HCT116 (cell line): ENCODE results near the gene KRT85. TPM values are rescaled to one million over a fixed set of nuclear protein-coding genes. Genes with fewer than 3 reads are reported as not detected.

Experiments used
- ATAC-seq: fragments of 200-7000 bp; cut with Tn5 transposase; 2 replicates; pipeline ENCODE4 v1.9.1; 2020; ENCODE audit warnings: mild to moderate bottlenecking, moderate library complexity
- BruUV-seq: library from RNA; stranded (reverse); fragments of 400-500 nt; replicated peaks from 2 replicates; lab custom pipeline; 2021; lab: Mats Ljungman, UMichigan
- CTCF ChIA-PET: fragments of 300-600 bp; sonication (Branson Sonifier 250); formaldehyde crosslinking; loops from one replicate; lab custom pipeline; 2021; ENCODE audit warnings: antibody characterized with exemption; lab: Charles Lee
- POLR2A ChIA-PET: fragments of 300-600, 350-600 bp; sonication (Branson Sonifier 250); formaldehyde crosslinking; loops from one replicate; lab custom pipeline; 2021; ENCODE audit warnings: antibody characterized with exemption; lab: Charles Lee
- RAD21 ChIA-PET, 2 experiments: fragments of 300-600 bp; sonication (Branson Sonifier 250); formaldehyde crosslinking; loops; one replicate each; lab custom pipeline; 2023; ENCODE audit warnings: low total read pairs in 2 of 2; ENCODE audit not compliant: uncharacterized antibody in 2 of 2, unreplicated experiment in 2 of 2, low non-redundant PET in 1 of 2; lab: Charles Lee
- DNase-seq: peaks from one replicate; pipeline ENCODE4 v3.0.0-alpha.2; 2010; ENCODE audit warnings: low read depth, low spot score
- H2AFZ ChIP-seq: fragments of 200-600 bp; shearing (Covaris generic), sonication (generic); 2 replicates; pipeline ENCODE4 v1.6.1; 2017; ENCODE audit warnings: low read depth, mixed run types, mixed read lengths, antibody characterized with exemption, low read length; ENCODE audit not compliant: poor library complexity, severe bottlenecking
- H3K27ac ChIP-seq: 2 replicates; pipeline ENCODE4 v1.5.1; 2012; ENCODE audit warnings: low read depth, low read length
- H3K27me3 ChIP-seq: fragments of 200-600 bp; sonication (generic); 2 replicates; pipeline ENCODE4 v1.6.1; 2016; ENCODE audit warnings: mixed run types, low read length, mixed read lengths; ENCODE audit not compliant: insufficient read depth
- H3K36me3 ChIP-seq, 2 experiments: fragments of 200-500 bp in 1 of 2; fragments of 200-600 bp in 1 of 2; sonication (Bioruptor generic) in 1 of 2; sonication (generic) in 1 of 2; 2 replicates each; pipeline versions ENCODE4 v1.5.1 to v1.6.1; 2014 to 2016; ENCODE audit warnings: low read length in 2 of 2, inconsistent platforms in 1 of 2, mixed read lengths in 1 of 2, mixed run types in 1 of 2; ENCODE audit not compliant: insufficient read depth in 2 of 2, control insufficient read depth in 1 of 2
- H3K4me1 ChIP-seq, 2 experiments: fragments of 200-600 bp in 1 of 2; sonication (generic) in 1 of 2; 2 replicates each; pipeline versions ENCODE4 v1.5.1 to v1.6.1; 2012 to 2017; ENCODE audit warnings: low read length in 2 of 2, inconsistent platforms in 1 of 2, mild to moderate bottlenecking in 1 of 2, mixed read lengths in 1 of 2, mixed run types in 1 of 2, moderate library complexity in 1 of 2; ENCODE audit not compliant: insufficient read depth in 2 of 2, control insufficient read depth in 1 of 2
- H3K4me2 ChIP-seq: fragments of 200-600 bp; sonication (generic); 2 replicates; pipeline ENCODE4 v1.6.1; 2017; ENCODE audit warnings: mixed run types, low read length, mixed read lengths
- H3K4me3 ChIP-seq, 2 experiments: fragments of 200-600 bp in 1 of 2; sonication (generic) in 1 of 2; replicated peaks in 1 of 2; 2 replicates each; pipeline ENCODE4 v1.5.1; 2011 to 2016; ENCODE audit warnings: low read length in 2 of 2, control low read depth in 1 of 2, low read depth in 1 of 2, mild to moderate bottlenecking in 1 of 2, mixed read lengths in 1 of 2, mixed run types in 1 of 2
- H3K79me2 ChIP-seq: fragments of 200-600 bp; sonication (generic); 2 replicates; pipeline ENCODE4 v1.6.1; 2017; ENCODE audit warnings: mild to moderate bottlenecking, mixed run types, low read length, moderate library complexity, mixed read lengths; ENCODE audit not compliant: insufficient read depth
- H3K9ac ChIP-seq: fragments of 200-600 bp; sonication (generic); 2 replicates; pipeline ENCODE4 v1.6.1; 2016; ENCODE audit warnings: low read length, mixed read lengths
- H3K9me2 ChIP-seq: fragments of 200-600 bp; sonication (generic), shearing (Covaris generic); 2 replicates; pipeline ENCODE4 v1.6.1; 2017; ENCODE audit warnings: mixed run types, mild to moderate bottlenecking, moderate library complexity; ENCODE audit not compliant: insufficient read depth
- H3K9me3 ChIP-seq, 2 experiments: fragments of 200-500 bp in 1 of 2; fragments of 200-600 bp in 1 of 2; sonication (Bioruptor generic) in 1 of 2; sonication (generic) in 1 of 2; 2 replicates each; pipeline ENCODE4 v1.6.1; 2014 to 2017; ENCODE audit warnings: low read length in 2 of 2, mixed read lengths in 2 of 2, inconsistent platforms in 1 of 2, low read depth in 1 of 2, mild to moderate bottlenecking in 1 of 2, mixed run types in 1 of 2, moderate library complexity in 1 of 2; ENCODE audit not compliant: control insufficient read depth in 1 of 2, insufficient read depth in 1 of 2
- H4K20me1 ChIP-seq: fragments of 200-600 bp; sonication (generic), shearing (Covaris generic); 2 replicates; pipeline ENCODE4 v1.6.1; 2017; ENCODE audit warnings: mixed run types, mild to moderate bottlenecking, moderate library complexity; ENCODE audit not compliant: insufficient read depth
- CBX3 ChIP-seq: IDR thresholded peaks from 2 replicates; pipeline ENCODE4 v1.6.1; 2012; ENCODE audit warnings: low read depth
- EZH2 ChIP-seq: fragments of 200-600 bp; sonication (generic); IDR thresholded peaks from 2 replicates; pipeline ENCODE4 v1.6.1; 2017; ENCODE audit warnings: antibody characterized with exemption, mixed run types
- EZH2phosphoT487 ChIP-seq: fragments of 200-600 bp; IDR thresholded peaks from 2 replicates; pipeline ENCODE4 v1.6.1; 2018; ENCODE audit warnings: antibody characterized with exemption, borderline replicate concordance
- RAD21 ChIP-seq: IDR thresholded peaks from 2 replicates; pipeline ENCODE4 v1.6.1; 2012; ENCODE audit warnings: low read depth, mild to moderate bottlenecking
- SIN3A ChIP-seq: IDR thresholded peaks from 2 replicates; pipeline ENCODE4 v1.6.1; 2012; ENCODE audit warnings: low read depth
- ZNF274 ChIP-seq: fragments of 200-500 bp; sonication (Bioruptor generic); IDR thresholded peaks from 2 replicates; pipeline ENCODE4 v1.6.1; 2014; ENCODE audit warnings: mild to moderate bottlenecking, low read depth, low read length, inconsistent platforms
- intact Hi-C: fragments of 100-400 bp; cut with micrococcal nuclease; formaldehyde crosslinking; loops from 2 replicates; pipeline ENCODE4 v1.10.0; 2022
- total RNA-seq: library from RNA; stranded (reverse); gene quantifications from one replicate; pipeline ENCODE4 v1.2.1, GENCODE V29; 2021; ENCODE audit not compliant: unreplicated experiment
- TF ChIP-seq, protein P1 (sequence below): IDR thresholded peaks from 2 replicates; pipeline ENCODE4 v1.6.1; 2012; ENCODE audit warnings: low read depth
- TF ChIP-seq, protein P2 (sequence below), 3 experiments: fragments of 200-600 bp in 1 of 3; sonication (generic) in 1 of 3; IDR thresholded peaks in 2 of 3; conservative IDR thresholded peaks in 1 of 3; 2 replicates each; pipeline ENCODE4 v1.5.1; 2012 to 2017; ENCODE audit warnings: low read depth in 2 of 3, low read length in 2 of 3, antibody characterized with exemption in 1 of 3, borderline replicate concordance in 1 of 3, control low read depth in 1 of 3, mild to moderate bottlenecking in 1 of 3, mixed read lengths in 1 of 3, mixed run types in 1 of 3, moderate library complexity in 1 of 3; ENCODE audit not compliant: insufficient read depth in 1 of 3
- TF ChIP-seq, protein P3 (sequence below): IDR thresholded peaks from 2 replicates; pipeline ENCODE4 v1.6.1; 2012

Gene KRT85
- total RNA-seq, 1 experiment from 2014 or later = not detected

DNA sequence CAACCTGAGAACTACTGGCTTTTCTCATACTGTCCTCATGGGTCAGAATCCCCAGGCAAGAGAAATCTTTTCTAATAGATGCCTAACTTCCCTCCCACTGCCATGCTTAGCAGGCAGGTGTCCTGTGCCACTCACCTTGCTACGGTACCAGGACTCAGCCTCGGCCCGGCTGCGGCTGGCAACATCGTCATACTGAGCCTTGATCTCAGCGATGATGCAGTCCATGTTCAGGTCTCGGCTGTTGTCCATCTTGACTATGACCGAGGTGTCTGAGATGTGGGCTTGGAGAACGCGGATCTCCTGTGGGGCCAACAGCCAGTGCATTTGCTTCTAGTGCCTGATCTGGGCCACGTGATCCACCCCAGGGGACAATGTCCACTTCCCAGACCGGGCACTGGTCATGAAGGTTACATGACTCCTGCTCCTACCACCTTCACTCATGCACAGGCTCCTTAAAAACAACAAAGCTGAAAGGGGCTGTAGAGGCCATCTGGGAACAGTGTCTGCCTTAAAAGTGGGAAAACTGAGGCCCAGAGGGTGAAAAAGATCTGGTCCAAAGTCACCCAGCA is 4.1 kb downstream of the KRT85 start (continued):
- TF ChIP-seq, protein P1, sequence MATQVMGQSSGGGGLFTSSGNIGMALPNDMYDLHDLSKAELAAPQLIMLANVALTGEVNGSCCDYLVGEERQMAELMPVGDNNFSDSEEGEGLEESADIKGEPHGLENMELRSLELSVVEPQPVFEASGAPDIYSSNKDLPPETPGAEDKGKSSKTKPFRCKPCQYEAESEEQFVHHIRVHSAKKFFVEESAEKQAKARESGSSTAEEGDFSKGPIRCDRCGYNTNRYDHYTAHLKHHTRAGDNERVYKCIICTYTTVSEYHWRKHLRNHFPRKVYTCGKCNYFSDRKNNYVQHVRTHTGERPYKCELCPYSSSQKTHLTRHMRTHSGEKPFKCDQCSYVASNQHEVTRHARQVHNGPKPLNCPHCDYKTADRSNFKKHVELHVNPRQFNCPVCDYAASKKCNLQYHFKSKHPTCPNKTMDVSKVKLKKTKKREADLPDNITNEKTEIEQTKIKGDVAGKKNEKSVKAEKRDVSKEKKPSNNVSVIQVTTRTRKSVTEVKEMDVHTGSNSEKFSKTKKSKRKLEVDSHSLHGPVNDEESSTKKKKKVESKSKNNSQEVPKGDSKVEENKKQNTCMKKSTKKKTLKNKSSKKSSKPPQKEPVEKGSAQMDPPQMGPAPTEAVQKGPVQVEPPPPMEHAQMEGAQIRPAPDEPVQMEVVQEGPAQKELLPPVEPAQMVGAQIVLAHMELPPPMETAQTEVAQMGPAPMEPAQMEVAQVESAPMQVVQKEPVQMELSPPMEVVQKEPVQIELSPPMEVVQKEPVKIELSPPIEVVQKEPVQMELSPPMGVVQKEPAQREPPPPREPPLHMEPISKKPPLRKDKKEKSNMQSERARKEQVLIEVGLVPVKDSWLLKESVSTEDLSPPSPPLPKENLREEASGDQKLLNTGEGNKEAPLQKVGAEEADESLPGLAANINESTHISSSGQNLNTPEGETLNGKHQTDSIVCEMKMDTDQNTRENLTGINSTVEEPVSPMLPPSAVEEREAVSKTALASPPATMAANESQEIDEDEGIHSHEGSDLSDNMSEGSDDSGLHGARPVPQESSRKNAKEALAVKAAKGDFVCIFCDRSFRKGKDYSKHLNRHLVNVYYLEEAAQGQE = no peak
- TF ChIP-seq SIN3A = no peak

DNA sequence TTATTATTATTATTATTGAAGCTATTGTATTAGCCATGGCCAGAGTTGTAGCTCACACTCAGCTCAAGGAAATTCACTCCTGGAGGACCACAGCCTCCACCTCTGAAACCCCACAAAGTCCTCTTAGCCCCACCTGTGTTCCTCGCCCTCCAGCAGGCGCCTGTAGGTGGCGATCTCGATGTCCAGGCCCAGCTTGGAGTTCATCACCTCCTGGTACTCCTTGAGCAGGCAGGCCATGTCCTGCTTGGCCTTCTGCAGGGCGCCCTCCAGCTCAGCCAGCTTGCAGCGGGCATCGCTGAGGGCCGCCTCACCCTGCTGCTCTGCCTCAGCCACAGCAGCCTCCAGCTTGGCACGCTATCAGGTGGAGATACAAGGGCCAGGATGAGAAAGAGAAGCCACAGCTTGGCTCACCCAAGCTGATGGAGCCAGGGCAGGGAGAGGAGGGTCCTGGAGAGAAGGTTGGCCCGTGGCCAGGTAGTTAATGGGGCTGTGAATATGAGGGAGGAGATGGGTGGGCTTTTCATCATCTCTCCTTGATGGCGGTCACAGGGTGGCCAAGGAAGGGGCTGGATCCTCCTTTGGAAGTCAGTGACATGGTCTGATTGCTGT is 5.1 kb downstream of the KRT85 start:
- ChIA-PET RAD21 (no interaction called here), POLR2A (interaction anchor here (1.2 kb wide), 1 partner anchor 18 kb away, joined by 3 read pairs; no protein-coding TSS in a partner anchor), CTCF (interaction anchor here (0.9 to 2.0 kb wide), 9 partner anchors 10 to 518 kb away, joined by 3 to 21 read pairs (median 4); no protein-coding TSS in a partner anchor)
- TF ChIP-seq ZNF274 = no peak
- TF ChIP-seq, protein P2, sequence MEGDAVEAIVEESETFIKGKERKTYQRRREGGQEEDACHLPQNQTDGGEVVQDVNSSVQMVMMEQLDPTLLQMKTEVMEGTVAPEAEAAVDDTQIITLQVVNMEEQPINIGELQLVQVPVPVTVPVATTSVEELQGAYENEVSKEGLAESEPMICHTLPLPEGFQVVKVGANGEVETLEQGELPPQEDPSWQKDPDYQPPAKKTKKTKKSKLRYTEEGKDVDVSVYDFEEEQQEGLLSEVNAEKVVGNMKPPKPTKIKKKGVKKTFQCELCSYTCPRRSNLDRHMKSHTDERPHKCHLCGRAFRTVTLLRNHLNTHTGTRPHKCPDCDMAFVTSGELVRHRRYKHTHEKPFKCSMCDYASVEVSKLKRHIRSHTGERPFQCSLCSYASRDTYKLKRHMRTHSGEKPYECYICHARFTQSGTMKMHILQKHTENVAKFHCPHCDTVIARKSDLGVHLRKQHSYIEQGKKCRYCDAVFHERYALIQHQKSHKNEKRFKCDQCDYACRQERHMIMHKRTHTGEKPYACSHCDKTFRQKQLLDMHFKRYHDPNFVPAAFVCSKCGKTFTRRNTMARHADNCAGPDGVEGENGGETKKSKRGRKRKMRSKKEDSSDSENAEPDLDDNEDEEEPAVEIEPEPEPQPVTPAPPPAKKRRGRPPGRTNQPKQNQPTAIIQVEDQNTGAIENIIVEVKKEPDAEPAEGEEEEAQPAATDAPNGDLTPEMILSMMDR (IDR thresholded peaks at IDR 0.05 in 2 of 3, conservative IDR thresholded peaks at IDR 0.05 in 1 of 3; ENCODE audit: borderline replicate concordance in 1 of 3, insufficient read depth in 1 of 3, low read depth in 2 of 3, low read length in 2 of 3) = peak; percentile 37 to 63 (median 62); a peak in 5 of 6 replicates
- TF ChIP-seq CBX3 = no peak
- no peak for TF ChIP-seq EZH2phosphoT487
- TF ChIP-seq RAD21 = no peak; the same call in 1 of the 2 replicates
- no peak for TF ChIP-seq EZH2
- TF ChIP-seq, protein P1 = no peak
- TF ChIP-seq, protein P3, sequence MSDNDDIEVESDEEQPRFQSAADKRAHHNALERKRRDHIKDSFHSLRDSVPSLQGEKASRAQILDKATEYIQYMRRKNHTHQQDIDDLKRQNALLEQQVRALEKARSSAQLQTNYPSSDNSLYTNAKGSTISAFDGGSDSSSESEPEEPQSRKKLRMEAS = no peak
- ATAC-seq (peak; percentile 79), DNase-seq (no peak)
- Histone ChIP-seq H3K9ac (no peak overlapping the region), H4K20me1 (no peaks in the 10 kb centered on the region), H3K27ac (no peak overlapping the region), H2AFZ (no peak overlapping the region), H3K4me1 (no peaks in the 10 kb centered on the region; a peak in 1 of 4 replicates), H3K9me3 (no peaks in the 10 kb centered on the region), H3K4me2 (no peak overlapping the region), H3K4me3 (no peak overlapping the region), H3K36me3 (no peaks in the 10 kb centered on the region), H3K9me2 (no peaks in the 10 kb centered on the region), H3K79me2 (no peaks in the 10 kb centered on the region), H3K27me3 (no peaks in the 10 kb centered on the region)
- BruUV-seq = no TSS peak
- intact Hi-C loops = no loop called here
